Fibroblast of lung (primary cell): Measurements from ENCODE around the gene TBK1. TPM values are rescaled to one million over a fixed set of nuclear protein-coding genes. Genes with fewer than 3 reads are reported as not detected.

Source experiments
- DNase-seq, 2 donors: peaks; one replicate each; pipeline versions ENCODE4 v3.0.0 to v3.0.0-alpha.2; 2010; ENCODE audit warnings: low read depth in 2 of 2
- H2AFZ ChIP-seq: 2 replicates; pipeline ENCODE4 v1.5.1; 2012; ENCODE audit warnings: low read length, control low read depth, inconsistent platforms
- H3K27ac ChIP-seq: 2 replicates; pipeline ENCODE4 v1.5.1; 2011; ENCODE audit warnings: low read length, control low read depth; ENCODE audit not compliant: insufficient read depth
- H3K27me3 ChIP-seq: 2 replicates; pipeline ENCODE4 v1.5.1; 2011; ENCODE audit warnings: mild to moderate bottlenecking, low read length; ENCODE audit not compliant: control insufficient read depth, insufficient read depth
- H3K36me3 ChIP-seq: 2 replicates; pipeline ENCODE4 v1.5.1; 2011; ENCODE audit warnings: low read length; ENCODE audit not compliant: control insufficient read depth, insufficient read depth
- H3K4me1 ChIP-seq: 2 replicates; pipeline ENCODE4 v1.5.1; 2011; ENCODE audit warnings: low read length; ENCODE audit not compliant: control insufficient read depth, insufficient read depth; ENCODE audit errors: extremely low read depth
- H3K4me2 ChIP-seq: 2 replicates; pipeline ENCODE4 v1.5.1; 2011; ENCODE audit warnings: low read length, control low read depth; ENCODE audit not compliant: insufficient read depth; ENCODE audit errors: extremely low read depth
- H3K4me3 ChIP-seq, 4 experiments: fragments of 200-600 bp in 1 of 4; sonication (generic) in 1 of 4; replicated peaks in 1 of 4; 2 replicates each; pipeline ENCODE4 v1.5.1; 2011 to 2016; ENCODE audit warnings: low read length in 4 of 4, low read depth in 3 of 4, mild to moderate bottlenecking in 3 of 4, control low read depth in 2 of 4, inconsistent platforms in 1 of 4, mixed read lengths in 1 of 4; ENCODE audit not compliant: insufficient read depth in 1 of 4; ENCODE audit errors: control extremely low read depth in 1 of 4
- H3K79me2 ChIP-seq: 2 replicates; pipeline ENCODE4 v1.5.1; 2012; ENCODE audit warnings: mild to moderate bottlenecking, low read length, inconsistent platforms; ENCODE audit not compliant: control insufficient read depth, insufficient read depth
- H3K9ac ChIP-seq: 2 replicates; pipeline ENCODE4 v1.5.1; 2011; ENCODE audit warnings: mild to moderate bottlenecking, low read length, control low read depth; ENCODE audit not compliant: insufficient read depth
- H3K9me3 ChIP-seq: 2 replicates; pipeline ENCODE4 v1.5.1; 2012; ENCODE audit warnings: low read depth, low read length; ENCODE audit not compliant: control insufficient read depth, insufficient read depth
- H4K20me1 ChIP-seq: 2 replicates; pipeline ENCODE4 v1.5.1; 2011; ENCODE audit warnings: low read length; ENCODE audit not compliant: control insufficient read depth, insufficient read depth; ENCODE audit errors: extremely low read depth
- CTCF ChIP-seq, 2 donors: IDR thresholded peaks in 1 of 2; conservative IDR thresholded peaks in 1 of 2; 1 replicate in 1 of 2; 2 replicates in 1 of 2; pipeline ENCODE4 v1.5.1; 2011 to 2012; ENCODE audit warnings: low read length in 2 of 2, control low read depth in 1 of 2, inconsistent platforms in 1 of 2, low read depth in 1 of 2, mild to moderate bottlenecking in 1 of 2
- EZH2 ChIP-seq: IDR thresholded peaks from 2 replicates; pipeline ENCODE4 v1.5.1; 2012; ENCODE audit warnings: low read length, control low read depth, mild to moderate bottlenecking; ENCODE audit errors: missing control alignments
- polyA plus RNA-seq, 2 donors: library from polyadenylated mRNA; depleted of rRNA in 1 of 2; stranded (reverse) in 1 of 2; unstranded in 1 of 2; fragments of >200 nt; gene quantifications; 2 replicates each; pipeline ENCODE4 v1.2.1, GENCODE V29; 2011 to 2012; ENCODE audit warnings: missing spikeins in 1 of 2
- total RNA-seq: library from RNA; depleted of rRNA; stranded (reverse); fragments of >200 nt; gene quantifications from 2 replicates; pipeline ENCODE4 v1.2.1, GENCODE V29; 2014

TBK1 gene
- total and polyA plus RNA-seq, 2 donors (not counting 1 experiment from before 2014, with no cell fraction given), result 26.5 to 42.9 TPM

- Histone ChIP-seq H2AFZ (no peak overlapping the region), H3K4me2 (no peak overlapping the region), H3K9me3 (no peaks in the 10 kb centered on the region), H4K20me1 (no peaks in the 10 kb centered on the region), H3K36me3 (peaks cover 6% of the 10 kb centered on the region), H3K9ac (no peak overlapping the region), H3K4me1 (no peaks in the 10 kb centered on the region), H3K27ac (no peak overlapping the region), H3K27me3 (no peaks in the 10 kb centered on the region), H3K79me2 (peaks cover 8% of the 10 kb centered on the region), H3K4me3 (no peak overlapping the region)
- no peak for DNase-seq
- TF ChIP-seq CTCF (conservative IDR thresholded peaks at IDR 0.05 in 1 of 2, IDR thresholded peaks at IDR 0.05 in 1 of 2; ENCODE audit: low read depth in 1 of 2, low read length in 2 of 2) (no peak), EZH2 (no peak)
These were observed 23.6 kb downstream of the TBK1 start for GRCh38 chr12:64475518-64475917.

GRCh38 chr12:64476844-64477243 is 24.9 kb downstream of the TBK1 start:
- Histone ChIP-seq H2AFZ (no peak overlapping the region), H3K9me3 (no peaks in the 10 kb centered on the region), H3K36me3 (peaks cover 6% of the 10 kb centered on the region), H4K20me1 (no peaks in the 10 kb centered on the region), H3K4me3 (no peak overlapping the region), H3K4me2 (no peak overlapping the region), H3K4me1 (no peaks in the 10 kb centered on the region), H3K9ac (no peak overlapping the region), H3K27me3 (no peaks in the 10 kb centered on the region), H3K27ac (no peak overlapping the region), H3K79me2 (peaks cover 8% of the 10 kb centered on the region)
- no peak for TF ChIP-seq CTCF (conservative IDR thresholded peaks at IDR 0.05 in 1 of 2, IDR thresholded peaks at IDR 0.05 in 1 of 2; ENCODE audit: low read depth in 1 of 2, low read length in 2 of 2)
- no peak for TF ChIP-seq EZH2
- DNase-seq, result no peak

- H3K4me2 ChIP-seq, result no peak overlapping the region
- H3K79me2 ChIP-seq, result peaks cover 8% of the 10 kb centered on the region
- DNase-seq, result no peak
- peak overlapping the region; percentile 7 for H3K9ac ChIP-seq
- no peak overlapping the region for H3K4me3 ChIP-seq
- H2AFZ ChIP-seq, result no peak overlapping the region
- no peaks in the 10 kb centered on the region for H3K4me1 ChIP-seq
- H3K36me3 ChIP-seq, result peaks cover 6% of the 10 kb centered on the region
- H3K27ac ChIP-seq, result no peak overlapping the region
- no peaks in the 10 kb centered on the region for H3K27me3 ChIP-seq
- no peaks in the 10 kb centered on the region for H3K9me3 ChIP-seq
- H4K20me1 ChIP-seq, result no peaks in the 10 kb centered on the region
- TF ChIP-seq EZH2 (no peak), CTCF (conservative IDR thresholded peaks at IDR 0.05 in 1 of 2, IDR thresholded peaks at IDR 0.05 in 1 of 2; ENCODE audit: low read depth in 1 of 2, low read length in 2 of 2) (no peak)
These were observed 26.7 kb downstream of the TBK1 start for GRCh38 chr12:64478661-64479060.
